GM12873 (cell line): ENCODE measurements around the gene SLC20A1.

Experiments
- CTCF ChIP-seq: IDR thresholded peaks from 2 replicates; pipeline ENCODE4 v1.5.1; 2012; ENCODE audit warnings: low read depth, mild to moderate bottlenecking, moderate library complexity, low read length, control low read depth; ENCODE audit not compliant: insufficient read depth; ENCODE audit errors: missing control alignments

SLC20A1 gene

GRCh38 chr2:112645310-112646101, at the start of gene SLC20A1:
Gene SLC20A1 (plus strand): TSS chr2:112645939. CDS start chr2:112646829, 890 bp downstream.
- peak; percentile 71 for TF ChIP-seq CTCF

GRCh38 chr2:112597537-112598322, 48.0 kb upstream of the SLC20A1 start:
- TF ChIP-seq CTCF, result no peak

- TF ChIP-seq CTCF, result no peak
Observed at GRCh38 chr2:112600634-112601033, 45.1 kb upstream of the SLC20A1 start.

- TF ChIP-seq CTCF, result no peak
Observed at GRCh38 chr2:112601754-112602153, 44.0 kb upstream of the SLC20A1 start.

GRCh38 chr2:112602917-112603316, 42.8 kb upstream of the SLC20A1 start:
- TF ChIP-seq CTCF, result no peak

GRCh38 chr2:112603731-112604130, 42.0 kb upstream of the SLC20A1 start:
- no peak for TF ChIP-seq CTCF

- TF ChIP-seq CTCF, result no peak
Observed at GRCh38 chr2:112604952-112605351, 40.8 kb upstream of the SLC20A1 start.
